HG02852 (cell line): ENCODE results near the gene BEX3.
"Not testable (repeated sequence)": the region's sequence is repeated elsewhere in the genome, so short reads cannot be mapped to it uniquely, and the experiment has no call there.

Experiments used
- ATAC-seq: cut with Tn5 transposase; IDR thresholded peaks from one replicate; pipeline ENCODE4 v1.9.1; 2021; ENCODE audit warnings: mild to moderate bottlenecking, moderate library complexity; ENCODE audit not compliant: unreplicated experiment

BEX3 gene

DNA sequence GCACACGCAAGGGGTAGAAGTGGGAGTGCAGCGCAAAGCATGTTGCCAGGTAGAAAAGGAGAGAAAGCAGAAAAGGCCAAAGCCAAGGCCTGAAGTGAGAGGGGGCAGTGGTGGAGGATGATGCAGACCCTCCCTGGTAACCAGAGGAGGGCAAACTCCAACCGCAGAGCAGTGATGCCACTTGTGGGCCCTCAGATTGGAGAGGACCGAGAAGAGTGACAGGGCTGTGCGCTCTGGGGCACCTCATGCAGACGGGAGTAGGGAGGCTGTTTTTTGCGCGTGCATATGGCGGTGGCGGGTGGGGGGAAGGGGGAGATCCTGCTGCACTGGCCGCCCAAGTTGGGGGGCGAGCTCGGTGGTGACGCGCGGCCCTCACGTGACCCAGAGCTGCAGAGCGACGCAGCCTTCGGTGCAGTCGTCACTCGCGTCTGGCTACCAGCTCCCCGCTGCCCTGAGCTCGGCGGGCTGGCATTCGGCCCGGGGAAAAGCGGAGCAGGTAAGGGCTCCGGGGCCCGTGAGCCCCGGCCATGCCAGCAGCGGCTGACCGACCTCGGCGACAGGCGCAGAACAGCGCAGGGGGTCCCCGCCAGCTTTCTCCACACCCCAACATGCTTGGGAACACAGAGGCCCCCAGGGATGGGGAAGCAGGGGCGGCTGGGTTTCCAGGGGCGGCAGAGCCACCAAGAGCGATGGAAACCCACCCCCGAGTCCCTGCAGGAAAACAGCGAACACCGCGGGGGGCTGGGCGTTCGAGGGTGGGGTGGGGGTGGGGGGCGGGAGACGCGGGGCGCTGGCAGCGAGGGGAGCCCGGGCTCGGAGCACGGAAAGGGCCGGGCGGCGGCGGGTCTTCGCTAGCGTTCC is at the start of gene BEX3:
Gene BEX3 (plus strand): TSS at position 421 of the 861 bp plus-strand sequence. CDS start 984 bp downstream, outside the sequence.
- no peak for ATAC-seq

DNA sequence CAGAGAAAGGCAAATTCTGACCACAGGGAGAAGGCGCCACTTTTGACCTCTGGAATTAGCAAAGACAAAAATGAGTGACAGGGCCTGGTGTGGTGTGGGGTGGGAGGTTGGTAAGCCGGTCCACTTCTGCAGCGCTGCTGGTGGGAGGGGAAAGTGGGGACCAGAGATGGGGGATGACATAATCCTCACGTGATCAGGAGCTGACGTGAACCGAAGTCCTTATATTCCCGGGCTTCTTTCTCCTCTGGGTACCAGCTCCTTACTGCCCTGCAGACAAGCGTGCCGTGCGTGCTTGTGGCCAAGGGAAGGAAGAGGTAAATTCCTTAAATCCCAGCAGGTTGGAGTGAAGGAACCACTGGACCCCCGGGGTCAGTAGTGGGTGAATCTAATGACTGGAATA is 46.3 kb upstream of the BEX3 start, which contains the start of gene TCEAL7:
Gene TCEAL7 (plus strand): TSS at position 249 of the 400 bp plus-strand sequence. CDS start 1,165 bp downstream, outside the sequence.
- no peak for ATAC-seq

DNA sequence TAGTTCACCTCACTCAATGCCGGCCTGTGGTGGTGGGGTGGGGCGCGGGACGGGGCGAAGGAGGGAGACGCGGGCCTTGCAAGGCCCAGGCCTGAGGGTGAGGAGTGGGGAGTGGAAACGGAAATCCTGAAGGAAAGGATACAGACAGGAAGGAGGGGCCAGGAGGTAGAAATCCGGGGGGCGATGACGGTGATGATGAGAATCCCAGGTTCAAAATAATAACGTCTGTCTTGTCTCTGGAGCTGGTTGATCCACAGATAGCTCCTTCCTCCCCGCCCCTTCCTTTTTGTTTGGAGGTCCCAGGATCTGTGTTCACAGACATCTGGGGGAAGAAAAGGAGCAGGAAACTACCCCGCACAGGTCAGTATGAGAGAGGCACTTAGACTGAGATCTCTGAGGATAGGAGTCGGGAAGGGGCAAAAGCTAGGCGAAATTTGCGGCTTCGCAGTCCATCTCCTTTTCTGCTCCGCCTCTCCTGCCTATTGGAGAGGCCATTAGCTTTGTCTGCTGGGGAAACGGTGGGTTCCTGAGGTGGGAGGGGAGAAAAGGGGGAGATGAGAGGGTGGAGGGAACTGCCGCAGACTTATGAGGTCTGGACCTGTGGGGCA is 45.6 kb upstream of the BEX3 start:
- no peak for ATAC-seq

DNA sequence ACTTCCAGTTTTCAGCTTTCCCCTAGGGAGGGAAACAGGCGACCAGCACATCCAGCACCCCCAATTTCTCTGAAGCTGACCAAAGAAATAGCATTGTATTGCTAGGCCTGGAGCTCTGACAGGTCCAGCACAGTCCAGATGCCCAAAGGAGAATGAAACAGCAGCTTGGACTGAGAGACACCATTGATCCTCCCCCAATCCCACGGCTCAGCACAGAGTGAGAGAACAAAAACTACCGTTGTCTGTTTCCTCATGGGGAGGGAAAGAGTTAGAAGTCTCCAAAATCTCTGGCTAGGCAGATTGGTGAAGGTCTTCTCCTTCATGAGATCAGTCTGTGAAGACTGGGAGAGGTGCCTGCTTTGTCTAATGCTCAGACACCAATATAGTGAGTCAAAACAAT is 37.7 kb upstream of the BEX3 start:
- ATAC-seq: no peak

DNA sequence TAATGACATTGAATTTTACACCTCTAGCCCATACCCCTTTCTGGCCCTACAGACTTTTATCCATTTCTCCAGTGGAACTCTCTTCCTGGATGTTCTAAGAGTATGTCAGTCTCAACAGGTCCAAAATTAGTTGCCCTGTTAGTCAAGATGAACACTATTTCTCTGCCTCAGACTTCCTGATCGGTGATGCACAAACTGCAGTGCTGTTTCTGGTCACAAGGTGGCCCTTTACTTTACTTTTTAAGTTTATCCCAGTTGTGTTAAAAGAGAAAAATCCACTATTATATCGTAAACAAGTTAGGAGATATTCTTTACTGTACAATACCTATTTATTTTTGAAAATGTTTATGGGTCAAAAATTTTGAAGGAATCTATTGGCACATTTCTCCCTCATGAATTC is 33.2 kb upstream of the BEX3 start:
- peak; percentile 78 for ATAC-seq

DNA sequence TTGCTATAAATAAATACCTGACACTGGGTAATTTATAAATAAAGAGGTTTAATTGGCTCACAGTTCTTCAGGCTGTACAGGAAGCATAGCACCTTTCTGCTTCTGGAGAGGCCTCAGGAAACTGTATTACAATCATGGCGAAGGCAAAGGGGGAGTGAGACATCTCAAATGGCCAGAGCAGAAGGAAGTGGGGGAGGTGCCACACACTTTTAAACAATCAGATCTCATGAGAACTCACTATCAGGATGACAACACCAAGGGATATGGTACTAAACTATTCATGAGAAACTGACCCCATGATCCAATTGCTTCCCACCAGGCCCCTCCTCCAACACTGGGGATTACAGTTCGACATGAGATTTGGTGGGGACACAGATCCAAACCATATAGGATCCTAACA is 31.7 kb upstream of the BEX3 start:
- no peak for ATAC-seq

DNA sequence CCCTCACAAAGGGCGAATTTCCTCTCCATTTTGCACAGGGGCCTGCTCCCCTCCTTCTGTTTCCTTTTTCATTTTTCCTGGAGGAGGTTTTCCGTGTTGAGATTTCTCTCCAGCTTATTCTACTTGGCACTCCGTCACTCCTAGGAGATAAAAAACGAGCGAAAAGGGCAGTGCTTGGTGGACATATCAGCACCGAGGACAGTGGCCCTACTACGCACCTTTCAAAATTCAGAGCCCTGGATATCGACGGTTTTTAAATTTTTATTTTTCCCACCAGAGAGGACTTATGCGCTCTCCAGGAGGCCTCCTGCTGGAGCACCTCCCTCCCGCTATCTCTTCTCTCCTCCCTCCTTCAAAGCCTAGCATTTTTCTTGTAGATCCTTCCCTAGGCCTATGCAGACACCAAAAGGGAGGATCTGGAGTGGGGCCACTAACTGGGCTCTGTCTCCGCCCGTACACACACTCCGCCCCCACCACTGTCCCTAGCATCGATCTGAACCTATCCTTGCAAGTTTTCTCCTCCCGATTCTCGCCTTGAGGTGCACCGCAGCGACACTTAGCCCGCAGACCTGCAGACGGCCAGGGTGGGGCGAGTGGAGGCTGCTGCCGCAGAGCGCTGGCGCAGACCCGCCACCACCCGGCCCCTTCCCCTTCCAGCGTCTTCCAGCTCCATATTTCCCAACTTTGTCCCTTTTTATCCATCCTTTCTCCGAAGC is 28.5 kb upstream of the BEX3 start:
- ATAC-seq: no peak

DNA sequence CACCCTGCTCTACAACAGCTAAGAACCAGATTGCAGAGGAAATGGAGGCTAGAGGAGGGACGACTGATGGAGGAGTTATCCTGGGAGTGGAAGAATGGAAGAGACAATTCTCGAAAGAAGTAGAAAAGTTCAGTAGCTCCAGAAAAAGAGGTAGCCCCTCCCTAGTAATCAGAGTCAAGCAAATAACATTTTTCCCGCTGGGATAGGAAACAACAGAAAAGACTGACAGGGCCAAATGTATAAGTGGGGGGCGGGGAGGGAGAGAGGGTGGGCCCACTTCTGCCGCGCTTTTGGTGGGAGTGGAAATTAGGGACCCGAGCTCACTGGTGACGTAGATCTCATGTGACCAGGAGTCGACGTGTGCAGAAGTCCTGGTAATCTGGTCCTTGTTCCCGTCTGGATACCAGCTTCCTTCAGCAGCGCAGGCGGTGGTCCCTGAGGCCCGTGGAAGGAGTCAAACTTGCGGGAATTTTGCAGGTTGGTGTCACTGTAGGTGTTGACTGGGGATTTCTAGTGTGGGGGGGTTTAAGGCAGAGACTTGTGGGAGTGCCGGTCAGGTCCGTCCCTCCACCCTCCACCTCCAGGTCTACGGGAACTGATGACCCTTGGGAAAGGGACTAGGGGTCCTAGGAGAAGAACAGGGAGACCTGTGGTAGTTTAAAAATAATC is 20.1 kb upstream of the BEX3 start, which contains the start of gene TCEAL9:
Gene TCEAL9 (plus strand): TSS at position 377 of the 669 bp plus-strand sequence. CDS start 1,179 bp downstream, outside the sequence.
- ATAC-seq: peak; percentile 78

DNA sequence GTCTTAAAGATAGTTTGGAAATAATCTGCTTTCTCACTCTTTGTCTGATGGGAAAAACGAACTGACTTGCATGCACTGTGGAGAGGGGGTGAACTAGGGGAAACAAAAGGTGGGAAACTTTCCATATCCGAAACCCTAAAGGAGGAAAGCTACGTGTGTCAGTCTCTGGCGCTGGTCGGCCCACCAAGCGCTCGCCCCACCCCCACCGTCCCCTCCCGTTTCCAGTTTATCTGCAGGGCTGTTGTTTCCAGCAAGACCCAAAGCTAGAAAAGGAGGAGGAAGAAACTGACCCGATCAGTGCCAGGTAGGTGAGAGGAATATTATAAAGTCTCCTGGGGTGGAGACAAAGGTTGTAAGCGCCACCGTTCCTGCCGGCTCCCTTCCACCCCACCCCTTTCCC is 19.5 kb upstream of the BEX3 start:
- peak; percentile 26 for ATAC-seq

DNA sequence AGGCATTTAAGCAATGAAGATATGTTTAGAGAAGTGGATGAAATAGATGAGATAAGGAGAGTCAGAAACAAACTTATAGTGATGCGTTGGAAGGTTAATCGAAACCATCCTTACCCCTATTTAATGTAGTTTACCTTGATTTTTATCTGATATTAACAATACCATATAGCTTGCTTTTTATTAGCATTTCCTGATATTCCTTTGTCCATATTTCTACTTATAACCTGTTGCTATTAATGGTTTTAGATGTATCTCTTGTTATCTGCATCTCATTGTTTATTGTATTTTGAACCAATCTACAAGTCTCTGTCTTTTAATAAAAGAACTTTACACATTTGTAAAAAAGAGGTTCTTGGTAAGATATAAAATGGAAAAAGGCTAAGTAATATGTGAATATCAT is 18.5 kb upstream of the BEX3 start:
- ATAC-seq: no peak

DNA sequence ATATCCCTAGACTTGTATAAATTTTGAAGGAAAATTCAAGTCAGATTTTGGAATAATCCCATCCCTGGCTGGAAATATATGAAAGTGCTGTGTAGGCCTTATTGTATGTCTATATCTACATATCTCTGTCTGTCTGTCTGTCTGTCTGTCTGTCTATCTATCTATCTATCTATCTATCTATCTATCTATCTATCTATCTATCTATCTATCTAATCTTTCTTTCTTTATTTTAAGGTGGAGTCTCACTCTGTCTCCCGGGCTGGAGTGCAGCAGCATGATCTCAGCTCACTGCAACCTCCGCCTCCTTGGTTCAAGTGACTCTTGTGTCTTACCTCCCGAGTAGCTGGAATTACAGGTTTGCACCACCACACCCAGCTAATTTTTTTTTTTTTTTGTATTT is 16.7 kb upstream of the BEX3 start:
- ATAC-seq: not testable (repeated sequence)

DNA sequence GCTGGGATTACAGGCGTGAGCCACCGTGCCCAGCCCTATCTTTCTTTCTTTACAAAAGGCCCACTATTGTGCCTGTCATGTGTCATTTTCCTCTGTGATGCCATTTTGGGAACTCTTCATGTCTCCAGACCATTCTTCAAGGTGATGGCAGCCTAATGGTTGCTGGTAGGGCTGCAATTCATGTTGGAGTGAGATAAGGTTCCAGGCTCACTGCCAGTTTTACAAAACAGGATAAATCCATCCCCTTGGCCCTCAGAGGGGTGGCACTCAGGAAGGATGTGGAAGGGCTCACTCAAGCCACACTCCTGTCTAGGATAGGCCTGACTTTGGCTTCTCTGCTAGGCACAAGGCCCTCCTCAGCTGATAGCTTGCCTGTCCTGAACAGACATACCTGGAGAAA is 16.2 kb upstream of the BEX3 start:
- ATAC-seq: no peak

DNA sequence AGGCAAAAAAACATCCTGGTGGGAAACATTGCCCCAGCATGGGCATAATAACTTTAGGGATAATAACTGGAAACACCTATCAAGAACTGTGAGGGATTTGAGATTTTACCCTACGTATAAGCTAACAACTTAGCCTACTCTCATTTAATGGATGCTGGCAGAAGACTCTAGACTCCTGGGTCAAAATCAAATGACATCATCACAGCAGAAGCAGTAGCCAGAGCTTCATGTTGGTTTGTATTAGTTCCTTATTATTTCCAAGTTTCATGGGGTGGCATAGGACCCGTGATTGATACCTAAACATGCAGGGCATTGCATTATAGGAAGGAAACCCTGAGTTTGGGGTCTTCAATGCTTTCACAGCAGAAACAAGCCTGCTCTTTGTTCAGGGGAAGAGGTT is 15.4 kb upstream of the BEX3 start:
- no peak for ATAC-seq

DNA sequence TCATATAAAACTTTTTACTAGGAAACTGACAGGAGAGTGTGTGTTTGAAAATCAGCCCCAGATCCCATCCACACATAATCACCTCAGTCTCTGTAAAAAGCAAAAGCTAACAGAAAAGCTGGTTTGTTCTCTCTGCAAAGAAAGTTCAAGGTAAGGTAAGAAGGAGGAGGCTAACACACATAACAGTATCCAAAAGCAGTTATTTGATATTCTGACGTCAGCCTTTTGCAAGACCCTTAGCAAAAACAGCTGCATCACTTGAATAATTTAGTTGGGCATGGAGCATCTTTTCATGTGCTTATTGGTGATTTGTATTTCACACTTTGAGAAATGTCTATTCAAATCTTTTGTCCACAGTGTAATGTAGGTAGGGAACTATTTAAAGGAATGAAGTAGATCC is 14.5 kb upstream of the BEX3 start:
- ATAC-seq: no peak

DNA sequence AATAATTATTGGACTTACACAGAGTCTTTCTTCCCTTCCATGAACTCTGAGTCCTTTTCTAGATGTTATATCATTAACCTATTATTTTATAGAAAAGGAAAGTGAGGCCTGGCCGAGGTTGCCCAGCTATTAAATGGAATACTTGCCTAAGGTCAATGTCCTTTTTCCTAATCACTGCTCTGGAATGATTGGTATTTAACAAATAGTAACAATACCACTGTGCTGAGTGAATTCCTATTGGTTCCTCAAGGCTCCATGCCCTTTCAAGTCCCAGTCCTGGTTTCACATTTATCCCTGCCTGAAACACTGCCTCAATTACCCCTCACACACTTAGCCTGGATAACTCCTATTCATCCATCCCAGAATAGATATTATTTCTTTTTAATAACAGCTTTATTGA is 13.9 kb upstream of the BEX3 start:
- ATAC-seq: no peak

DNA sequence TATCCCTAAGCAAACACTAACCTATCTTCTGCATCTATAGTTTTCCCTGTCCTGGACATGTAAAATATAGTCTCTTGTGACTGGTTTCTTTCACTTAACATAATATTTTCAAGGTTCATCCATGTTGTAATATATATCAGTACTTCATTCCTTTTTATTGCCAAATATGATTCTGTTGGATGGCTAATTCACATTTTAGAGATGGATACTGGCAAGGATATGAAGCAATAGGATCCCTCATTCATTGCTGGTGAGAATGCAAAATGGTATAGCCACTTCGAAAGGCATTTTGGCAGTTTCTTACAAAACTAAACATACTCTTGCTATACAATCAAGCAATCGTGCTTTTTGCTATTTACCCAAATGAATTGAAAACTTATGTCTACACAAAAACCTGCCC is 13.3 kb upstream of the BEX3 start:
- no peak for ATAC-seq

DNA sequence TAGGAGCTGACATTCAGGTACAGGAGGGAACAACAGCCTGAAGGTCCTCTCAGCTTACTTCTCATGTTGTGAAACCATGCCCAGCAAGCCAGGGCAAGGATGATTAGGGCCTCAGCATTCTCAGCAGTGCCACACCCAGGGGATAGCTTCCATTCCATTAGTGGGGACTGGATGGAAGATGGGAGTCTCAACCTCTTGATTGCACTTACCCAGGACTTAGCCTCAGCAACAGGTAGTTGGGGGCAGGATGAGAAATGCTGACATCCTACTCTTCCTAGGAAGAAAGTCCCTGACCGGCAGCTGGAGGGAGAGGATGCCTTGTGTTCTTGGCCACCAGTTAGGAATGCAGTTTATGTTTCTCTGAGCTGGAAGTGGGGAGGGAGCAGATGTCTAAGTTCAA is 8.8 kb upstream of the BEX3 start:
- ATAC-seq: no peak

DNA sequence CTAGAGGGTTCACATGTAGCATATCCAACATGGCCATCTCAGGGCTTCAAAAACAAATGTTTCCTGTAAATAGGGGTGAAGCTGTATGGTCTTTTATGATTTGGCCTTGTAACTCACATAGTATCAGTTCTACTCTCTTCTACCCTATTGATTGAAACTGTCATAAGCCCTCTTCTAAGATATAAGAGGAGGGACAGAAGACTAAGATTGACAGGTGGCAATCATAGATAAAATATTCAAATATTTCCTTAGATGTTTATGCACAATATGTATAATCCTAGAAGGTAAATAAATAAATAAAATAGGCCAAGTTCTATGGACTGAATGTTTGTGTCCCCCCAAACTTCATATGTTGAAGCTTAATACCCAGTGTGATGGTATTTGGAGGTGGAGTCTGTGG is 6.9 kb upstream of the BEX3 start:
- no peak for ATAC-seq

DNA sequence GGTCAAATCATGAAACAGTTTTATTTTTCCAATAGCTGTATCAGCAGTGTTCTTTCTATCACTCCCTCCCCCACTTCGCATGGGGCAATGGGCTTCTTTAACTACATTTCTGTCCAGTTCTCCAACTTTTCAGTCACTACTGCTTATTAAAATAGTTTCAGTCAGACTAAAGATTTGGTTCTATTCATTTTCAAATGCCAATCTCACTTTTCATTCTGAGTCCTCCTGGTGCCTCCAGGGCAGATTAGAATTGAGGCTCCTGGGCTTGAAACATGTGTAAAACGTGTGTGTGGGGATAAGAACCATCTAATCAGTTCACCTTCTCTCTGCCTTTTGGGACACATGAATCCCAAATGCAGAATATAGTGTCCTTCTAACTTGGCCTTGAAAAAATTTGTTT is 3.5 kb upstream of the BEX3 start:
- no peak for ATAC-seq

DNA sequence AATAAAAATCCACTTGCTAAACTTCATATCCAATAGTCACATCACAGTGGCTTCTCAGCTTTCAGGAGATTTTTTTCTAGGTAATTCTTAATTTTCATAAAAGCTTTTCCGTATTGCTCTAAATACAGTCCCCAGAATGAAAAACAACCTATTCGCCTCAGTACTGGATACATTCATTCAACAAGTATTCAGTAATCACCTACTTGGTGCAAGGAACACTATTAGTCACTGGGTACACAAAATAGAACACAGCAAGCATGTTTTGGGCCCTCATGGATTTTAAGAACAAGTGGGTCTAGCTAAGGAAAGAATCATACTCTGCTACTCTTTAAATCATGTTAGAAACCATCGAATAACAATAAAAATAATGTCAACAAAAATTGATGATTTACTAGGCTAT is 2.8 kb upstream of the BEX3 start:
- ATAC-seq: no peak

DNA sequence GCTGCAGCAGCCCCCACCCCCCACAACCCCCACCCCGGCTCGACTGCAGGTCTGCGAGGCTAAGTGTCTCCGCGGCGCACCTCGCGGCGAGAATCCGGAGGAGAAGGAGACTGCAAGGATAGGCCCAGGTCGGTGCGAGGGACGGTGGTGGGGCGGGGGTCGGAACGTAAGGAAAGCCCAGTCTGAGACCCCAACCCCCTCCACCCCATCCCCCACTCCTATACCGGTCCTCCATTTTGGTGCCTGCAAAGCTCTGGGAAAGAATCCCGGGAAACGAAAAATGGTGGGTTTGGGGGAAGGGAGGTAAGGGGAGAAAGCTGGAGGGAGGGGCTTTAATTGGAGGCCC is 614 bp downstream of the BEX3 start:
- ATAC-seq: no peak
